Measurements from ENCODE around the gene EHMT1. TPM values are rescaled to one million over a fixed set of nuclear protein-coding genes. Genes with fewer than 3 reads are reported as not detected.
"Not testable (repeated sequence)": the region's sequence is repeated elsewhere in the genome, so short reads cannot be mapped to it uniquely, and the experiment has no call there.

Gene EHMT1
- total and polyA plus RNA-seq, 2 experiments from 2014 or later, result 162 to 177 TPM

DNA sequence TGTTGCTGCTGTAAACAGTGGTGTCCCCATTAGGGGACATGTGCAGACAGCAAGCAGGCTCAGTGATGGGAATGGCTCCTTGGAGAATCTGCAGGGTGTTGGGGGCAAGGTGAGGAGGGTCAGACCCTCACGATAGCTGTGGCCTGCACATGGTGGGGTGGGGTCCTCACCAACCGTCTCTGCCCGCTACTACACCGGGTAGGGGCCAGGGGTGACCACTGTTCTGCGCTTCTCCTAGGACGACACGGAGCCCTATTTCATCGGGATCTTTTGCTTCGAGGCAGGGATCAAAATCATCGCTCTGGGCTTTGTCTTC is 263.7 kb downstream of the EHMT1 start:
- no peaks in the 10 kb centered on the region for H3K27me3 ChIP-seq (ENCODE audit: insufficient read depth)
- peaks cover 8% of the 10 kb centered on the region; the same call in 1 of the 2 replicates for H4K20me1 ChIP-seq (replicated peaks; ENCODE audit: insufficient read depth)
- no peaks in the 10 kb centered on the region for H3K79me2 ChIP-seq (replicated peaks; ENCODE audit: insufficient read depth)
- H2AFZ ChIP-seq, result no peak overlapping the region
- H3K27ac Mint-ChIP-seq, result no peak overlapping the region
- H3K36me3 Mint-ChIP-seq (ENCODE audit: low read depth), result peaks cover 9% of the 10 kb centered on the region
- no peaks in the 10 kb centered on the region for H3F3A ChIP-seq (replicated peaks; ENCODE audit: low read depth)
- H3K9me2 ChIP-seq (ENCODE audit: insufficient read depth), result no peaks in the 10 kb centered on the region
- H3K27me3 Mint-ChIP-seq (ENCODE audit: insufficient read depth, low read depth, poor library complexity), result peaks cover 4% of the 10 kb centered on the region
- no peak overlapping the region for H3K27ac ChIP-seq (ENCODE audit: low read depth)
- no peaks in the 10 kb centered on the region for H3K36me3 ChIP-seq (ENCODE audit: insufficient read depth)
- ATAC-seq, result no peak
- TF ChIP-seq, protein P1, sequence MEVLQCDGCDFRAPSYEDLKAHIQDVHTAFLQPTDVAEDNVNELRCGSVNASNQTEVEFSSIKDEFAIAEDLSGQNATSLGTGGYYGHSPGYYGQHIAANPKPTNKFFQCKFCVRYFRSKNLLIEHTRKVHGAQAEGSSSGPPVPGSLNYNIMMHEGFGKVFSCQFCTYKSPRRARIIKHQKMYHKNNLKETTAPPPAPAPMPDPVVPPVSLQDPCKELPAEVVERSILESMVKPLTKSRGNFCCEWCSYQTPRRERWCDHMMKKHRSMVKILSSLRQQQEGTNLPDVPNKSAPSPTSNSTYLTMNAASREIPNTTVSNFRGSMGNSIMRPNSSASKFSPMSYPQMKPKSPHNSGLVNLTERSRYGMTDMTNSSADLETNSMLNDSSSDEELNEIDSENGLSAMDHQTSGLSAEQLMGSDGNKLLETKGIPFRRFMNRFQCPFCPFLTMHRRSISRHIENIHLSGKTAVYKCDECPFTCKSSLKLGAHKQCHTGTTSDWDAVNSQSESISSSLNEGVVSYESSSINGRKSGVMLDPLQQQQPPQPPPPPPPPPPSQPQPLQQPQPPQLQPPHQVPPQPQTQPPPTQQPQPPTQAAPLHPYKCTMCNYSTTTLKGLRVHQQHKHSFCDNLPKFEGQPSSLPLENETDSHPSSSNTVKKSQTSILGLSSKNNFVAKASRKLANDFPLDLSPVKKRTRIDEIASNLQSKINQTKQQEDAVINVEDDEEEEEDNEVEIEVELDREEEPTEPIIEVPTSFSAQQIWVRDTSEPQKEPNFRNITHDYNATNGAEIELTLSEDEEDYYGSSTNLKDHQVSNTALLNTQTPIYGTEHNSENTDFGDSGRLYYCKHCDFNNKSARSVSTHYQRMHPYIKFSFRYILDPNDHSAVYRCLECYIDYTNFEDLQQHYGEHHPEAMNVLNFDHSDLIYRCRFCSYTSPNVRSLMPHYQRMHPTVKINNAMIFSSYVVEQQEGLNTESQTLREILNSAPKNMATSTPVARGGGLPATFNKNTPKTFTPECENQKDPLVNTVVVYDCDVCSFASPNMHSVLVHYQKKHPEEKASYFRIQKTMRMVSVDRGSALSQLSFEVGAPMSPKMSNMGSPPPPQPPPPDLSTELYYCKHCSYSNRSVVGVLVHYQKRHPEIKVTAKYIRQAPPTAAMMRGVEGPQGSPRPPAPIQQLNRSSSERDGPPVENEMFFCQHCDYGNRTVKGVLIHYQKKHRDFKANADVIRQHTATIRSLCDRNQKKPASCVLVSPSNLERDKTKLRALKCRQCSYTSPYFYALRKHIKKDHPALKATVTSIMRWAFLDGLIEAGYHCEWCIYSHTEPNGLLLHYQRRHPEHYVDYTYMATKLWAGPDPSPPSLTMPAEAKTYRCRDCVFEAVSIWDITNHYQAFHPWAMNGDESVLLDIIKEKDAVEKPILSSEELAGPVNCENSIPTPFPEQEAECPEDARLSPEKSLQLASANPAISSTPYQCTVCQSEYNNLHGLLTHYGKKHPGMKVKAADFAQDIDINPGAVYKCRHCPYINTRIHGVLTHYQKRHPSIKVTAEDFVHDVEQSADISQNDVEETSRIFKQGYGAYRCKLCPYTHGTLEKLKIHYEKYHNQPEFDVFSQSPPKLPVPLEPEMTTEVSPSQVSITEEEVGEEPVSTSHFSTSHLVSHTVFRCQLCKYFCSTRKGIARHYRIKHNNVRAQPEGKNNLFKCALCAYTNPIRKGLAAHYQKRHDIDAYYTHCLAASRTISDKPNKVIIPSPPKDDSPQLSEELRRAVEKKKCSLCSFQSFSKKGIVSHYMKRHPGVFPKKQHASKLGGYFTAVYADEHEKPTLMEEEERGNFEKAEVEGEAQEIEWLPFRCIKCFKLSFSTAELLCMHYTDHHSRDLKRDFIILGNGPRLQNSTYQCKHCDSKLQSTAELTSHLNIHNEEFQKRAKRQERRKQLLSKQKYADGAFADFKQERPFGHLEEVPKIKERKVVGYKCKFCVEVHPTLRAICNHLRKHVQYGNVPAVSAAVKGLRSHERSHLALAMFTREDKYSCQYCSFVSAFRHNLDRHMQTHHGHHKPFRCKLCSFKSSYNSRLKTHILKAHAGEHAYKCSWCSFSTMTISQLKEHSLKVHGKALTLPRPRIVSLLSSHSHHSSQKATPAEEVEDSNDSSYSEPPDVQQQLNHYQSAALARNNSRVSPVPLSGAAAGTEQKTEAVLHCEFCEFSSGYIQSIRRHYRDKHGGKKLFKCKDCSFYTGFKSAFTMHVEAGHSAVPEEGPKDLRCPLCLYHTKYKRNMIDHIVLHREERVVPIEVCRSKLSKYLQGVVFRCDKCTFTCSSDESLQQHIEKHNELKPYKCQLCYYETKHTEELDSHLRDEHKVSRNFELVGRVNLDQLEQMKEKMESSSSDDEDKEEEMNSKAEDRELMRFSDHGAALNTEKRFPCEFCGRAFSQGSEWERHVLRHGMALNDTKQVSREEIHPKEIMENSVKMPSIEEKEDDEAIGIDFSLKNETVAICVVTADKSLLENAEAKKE (CRISPR knock-in tag; IDR thresholded peaks at IDR 0.05), result no peak
- no peak for TF ChIP-seq CREB1 (CRISPR knock-in tag; IDR thresholded peaks at IDR 0.05; ENCODE audit: low read depth)
- no peak overlapping the region for H3K4me3 ChIP-seq
- H3K4me1 ChIP-seq (ENCODE audit: insufficient read depth), result no peaks in the 10 kb centered on the region; the same call in 1 of the 2 replicates
- H3K4me1 Mint-ChIP-seq, result no peaks in the 10 kb centered on the region
- no peak for DNase-seq (ENCODE audit: low spot score)
- H3K4me2 ChIP-seq, result no peak overlapping the region
- no peaks in the 10 kb centered on the region for H3K9me3 Mint-ChIP-seq
- no peak overlapping the region for H3K4me3 Mint-ChIP-seq

DNA sequence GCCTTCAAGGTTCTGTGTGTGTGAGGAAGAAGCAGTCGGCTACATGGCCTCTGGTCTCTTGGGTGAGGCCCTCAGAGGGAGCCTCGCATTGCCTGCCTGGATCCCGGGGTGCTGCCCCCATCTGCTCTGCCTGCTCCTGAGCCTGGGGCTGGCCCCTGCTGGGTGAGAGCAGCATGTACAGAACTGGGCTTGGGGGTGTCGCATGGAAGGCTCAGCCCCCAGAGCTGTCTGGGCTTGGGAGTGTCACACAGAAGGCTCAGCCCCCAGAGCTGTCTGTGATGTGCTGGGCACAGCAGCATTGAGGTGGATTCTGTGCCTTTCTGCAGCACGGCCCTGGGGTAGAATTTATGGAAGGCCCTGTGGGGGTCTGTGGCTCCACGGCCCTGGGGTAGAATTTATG is 265.2 kb downstream of the EHMT1 start:
- H3K27me3 Mint-ChIP-seq (ENCODE audit: insufficient read depth, low read depth, poor library complexity); ATAC-seq; DNase-seq (ENCODE audit: low spot score); H2AFZ ChIP-seq; H3K9me3 Mint-ChIP-seq; H3K27me3 ChIP-seq (ENCODE audit: insufficient read depth); H3K36me3 Mint-ChIP-seq (ENCODE audit: low read depth); H3K79me2 ChIP-seq (replicated peaks; ENCODE audit: insufficient read depth); H3F3A ChIP-seq (replicated peaks; ENCODE audit: low read depth); H3K9me2 ChIP-seq (ENCODE audit: insufficient read depth); H3K36me3 ChIP-seq (ENCODE audit: insufficient read depth); H3K4me3 Mint-ChIP-seq; H3K4me3 ChIP-seq; H3K27ac Mint-ChIP-seq; H3K4me2 ChIP-seq; H3K27ac ChIP-seq (ENCODE audit: low read depth); H3K4me1 ChIP-seq (ENCODE audit: insufficient read depth); H3K4me1 Mint-ChIP-seq; H4K20me1 ChIP-seq (replicated peaks; ENCODE audit: insufficient read depth): not testable (repeated sequence)
